ENCODE data around the gene MRPL45.
"Not testable (repeated sequence)": the region's sequence is repeated elsewhere in the genome, so short reads cannot be mapped to it uniquely, and the experiment has no call there.

- TF ChIP-seq TAF1 (conservative IDR thresholded peaks at IDR 0.05); CTCF (IDR thresholded peaks at IDR 0.05; ENCODE audit: low read depth, low read length, missing input control); REST (IDR thresholded peaks at IDR 0.05); YY1 (IDR thresholded peaks at IDR 0.05); ZBTB33 (IDR thresholded peaks at IDR 0.05); RAD21 (IDR thresholded peaks at IDR 0.05); SP1 (IDR thresholded peaks at IDR 0.05); MAX (IDR thresholded peaks at IDR 0.05): not testable (repeated sequence)
These were observed 27.9 kb upstream of the MRPL45 start for GRCh38 chr17:38269045-38269444.

Measured in liver (tissue), 3 donors.